Endothelial cell of umbilical vein (primary cell): ENCODE data around the gene LHPP. TPM values are rescaled to one million over a fixed set of nuclear protein-coding genes. Genes with fewer than 3 reads are reported as not detected.

Experiments
- BruUV-seq: library from RNA; stranded (reverse); fragments of 400-500 nt; replicated peaks from 2 replicates; lab custom pipeline; 2021; lab: Mats Ljungman, UMichigan
- CTCF ChIA-PET: fragments of 300-600, 350-600 bp; sonication (Branson Sonifier 250); formaldehyde crosslinking; loops from one replicate; lab custom pipeline; 2021; ENCODE audit warnings: antibody characterized with exemption, inconsistent platforms; lab: Charles Lee
- POLR2A ChIA-PET: fragments of 300-600, 350-600 bp; sonication (Branson Sonifier 250); formaldehyde crosslinking; loops from one replicate; lab custom pipeline; 2021; ENCODE audit warnings: antibody characterized with exemption, inconsistent platforms; lab: Charles Lee
- DNase-seq: peaks from one replicate; pipeline ENCODE4 v3.0.0-alpha.2; 2011; ENCODE audit warnings: low read depth, low spot score
- FAIRE-seq: peaks from 2 replicates; lab custom pipeline; 2011; peaks lifted over from hg19 to GRCh38; lab: Jason Lieb, UNC
- H2AFZ ChIP-seq: 2 replicates; pipeline ENCODE4 v1.6.0; 2012; ENCODE audit warnings: low read depth, low read length, control low read depth, inconsistent platforms
- H3K27ac ChIP-seq: 2 replicates; pipeline ENCODE4 v1.5.1; 2011; ENCODE audit warnings: low read depth, mild to moderate bottlenecking, control low read depth, low read length, moderate library complexity; ENCODE audit not compliant: insufficient read depth
- H3K27me3 ChIP-seq, 2 experiments: 2 replicates each; pipeline versions ENCODE4 v1.6.0 to v1.6.1; 2011; ENCODE audit warnings: low read length in 2 of 2, mixed read lengths in 1 of 2; ENCODE audit not compliant: control insufficient read depth in 2 of 2, insufficient read depth in 2 of 2
- H3K36me3 ChIP-seq, 2 experiments: 2 replicates in 1 of 2; 3 replicates in 1 of 2; pipeline ENCODE4 v1.5.1; 2011; ENCODE audit warnings: low read length in 2 of 2, mild to moderate bottlenecking in 1 of 2, moderate library complexity in 1 of 2; ENCODE audit not compliant: control insufficient read depth in 2 of 2, insufficient read depth in 2 of 2; ENCODE audit errors: extremely low read depth in 1 of 2
- H3K4me1 ChIP-seq: 3 replicates; pipeline ENCODE4 v1.5.1; 2011; ENCODE audit warnings: mild to moderate bottlenecking, low read length; ENCODE audit not compliant: control insufficient read depth, insufficient read depth; ENCODE audit errors: extremely low read depth
- H3K4me2 ChIP-seq: 2 replicates; pipeline ENCODE4 v1.6.1; 2011; ENCODE audit warnings: low read length, control low read depth, mixed read lengths; ENCODE audit not compliant: insufficient read depth
- H3K4me3 ChIP-seq, 3 experiments: fragments of 200-600 bp in 1 of 3; sonication (generic), shearing (Covaris generic) in 1 of 3; replicated peaks in 1 of 3; 2 replicates each; pipeline ENCODE4 v1.5.1; 2011 to 2016; ENCODE audit warnings: control low read depth in 3 of 3, low read length in 3 of 3, mild to moderate bottlenecking in 2 of 3, inconsistent platforms in 1 of 3, low read depth in 1 of 3, moderate library complexity in 1 of 3; ENCODE audit not compliant: insufficient read depth in 1 of 3
- H3K79me2 ChIP-seq: 2 replicates; pipeline ENCODE4 v1.6.0; 2012; ENCODE audit warnings: low read length, inconsistent platforms; ENCODE audit not compliant: control insufficient read depth, insufficient read depth
- H3K9ac ChIP-seq: replicated peaks from 2 replicates; pipeline ENCODE3; 2011; ENCODE audit warnings: low read length, control low read depth; ENCODE audit not compliant: insufficient read depth; ENCODE audit errors: extremely low read depth
- H3K9me1 ChIP-seq: replicated peaks from 3 replicates; pipeline ENCODE4 v1.6.0; 2011; ENCODE audit warnings: mild to moderate bottlenecking, low read length; ENCODE audit not compliant: control insufficient read depth, insufficient read depth; ENCODE audit errors: extremely low read depth
- H3K9me3 ChIP-seq: replicated peaks from 2 replicates; pipeline ENCODE4 v1.5.1; 2012; ENCODE audit warnings: low read length, inconsistent platforms; ENCODE audit not compliant: control insufficient read depth, insufficient read depth
- H4K20me1 ChIP-seq: replicated peaks from 2 replicates; pipeline ENCODE3; 2011; ENCODE audit warnings: mild to moderate bottlenecking, low read length; ENCODE audit not compliant: control insufficient read depth, insufficient read depth; ENCODE audit errors: extremely low read depth
- EZH2 ChIP-seq: IDR thresholded peaks from 2 replicates; pipeline ENCODE4 v1.6.1; 2012; ENCODE audit warnings: borderline replicate concordance, low read depth, mild to moderate bottlenecking, moderate library complexity, low read length, inconsistent platforms; ENCODE audit not compliant: severe bottlenecking
- FOS ChIP-seq: IDR thresholded peaks from 2 replicates; pipeline ENCODE4 v1.6.1; 2011; ENCODE audit warnings: mild to moderate bottlenecking, low read length, moderate library complexity, borderline replicate concordance; ENCODE audit not compliant: insufficient read depth
- GATA2 ChIP-seq: IDR thresholded peaks from 2 replicates; pipeline ENCODE4 v1.7.0; 2011; ENCODE audit warnings: low read depth, mild to moderate bottlenecking, moderate library complexity, mixed read lengths, low read length; ENCODE audit not compliant: insufficient read length, insufficient read depth
- JUN ChIP-seq: IDR thresholded peaks from 2 replicates; pipeline ENCODE4 v1.6.1; 2011; ENCODE audit warnings: borderline replicate concordance, low read depth; ENCODE audit not compliant: insufficient read length, insufficient read depth
- MYC ChIP-seq: IDR thresholded peaks from one replicate; pipeline ENCODE4 v1.6.1; 2011; ENCODE audit warnings: mild to moderate bottlenecking, low read depth, low read length
- POLR2A ChIP-seq: IDR thresholded peaks from 2 replicates; pipeline ENCODE4 v1.6.1; 2012; ENCODE audit warnings: low read depth, mild to moderate bottlenecking, control low read depth, low read length
- POLR2AphosphoS5 ChIP-seq: IDR thresholded peaks from 2 replicates; pipeline ENCODE4 v1.6.1; 2012; ENCODE audit warnings: low read depth, mild to moderate bottlenecking, control low read depth, low read length, moderate library complexity; ENCODE audit not compliant: insufficient read depth
- dilution Hi-C: fragments of 300-500 bp; cut with MboI; formaldehyde crosslinking; loops from one replicate; pipeline ENCODE4 v1.15.0; 2019; ENCODE audit warnings: low sequenced_read_pairs; ENCODE audit not compliant: extremely low pct_ligation_motif_present
- intact Hi-C: fragments of 100-400 bp; cut with micrococcal nuclease; formaldehyde crosslinking; loops from one replicate; pipeline ENCODE4 v1.10.0; 2022
- polyA plus RNA-seq, 4 experiments: library from polyadenylated mRNA; depleted of rRNA in 3 of 4; stranded (reverse) in 3 of 4; unstranded in 1 of 4; fragments of >200 nt; gene quantifications; 2 replicates each; pipeline versions ENCODE4 v1.2.1 to v1.2.3, GENCODE V29; 2011 to 2012; ENCODE audit warnings: missing spikeins in 1 of 4
- total RNA-seq: library from RNA; stranded (reverse); gene quantifications from 2 replicates; pipeline ENCODE4 v1.2.3, GENCODE V29; 2021
- TF ChIP-seq, protein P1 (sequence below): IDR thresholded peaks from 2 replicates; pipeline ENCODE4 v1.6.1; 2011; ENCODE audit not compliant: insufficient read depth, insufficient read length
- TF ChIP-seq, protein P2 (sequence below), 2 donors: IDR thresholded peaks; 1 replicate in 1 of 2; 2 replicates in 1 of 2; pipeline ENCODE4 v1.5.1; 2011; ENCODE audit warnings: low read length in 2 of 2, mild to moderate bottlenecking in 2 of 2, moderate library complexity in 2 of 2, control low read depth in 1 of 2, inconsistent platforms in 1 of 2, low read depth in 1 of 2; ENCODE audit not compliant: insufficient read depth in 1 of 2; ENCODE audit errors: extremely low read depth in 1 of 2

The LHPP gene
- total and polyA plus RNA-seq, 2 donors (not counting 3 experiments of a cell fraction or from before 2014, with no cell fraction given), result 5.8 to 11.2 TPM

DNA sequence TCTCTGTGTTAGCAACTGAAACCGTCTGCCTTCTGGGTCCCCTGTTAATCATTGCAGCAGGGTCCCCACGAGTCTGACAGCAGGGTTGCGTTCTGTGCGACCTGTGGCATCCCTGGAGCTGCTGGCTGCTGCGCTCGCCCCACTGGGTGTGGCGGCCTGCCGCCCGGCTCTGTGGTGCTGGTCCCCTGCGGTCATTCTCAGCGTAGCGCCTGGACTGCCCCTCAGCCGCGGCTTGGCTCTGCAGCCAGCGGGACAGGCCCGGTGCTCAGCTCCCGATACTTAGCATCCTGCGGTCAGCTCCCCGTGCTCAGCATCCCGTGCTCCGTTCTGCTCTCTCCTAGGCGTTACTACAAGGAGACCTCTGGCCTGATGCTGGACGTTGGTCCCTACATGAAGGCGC lies 35.0 kb downstream of the LHPP start:
- BruUV-seq, result no TSS peak
- Histone ChIP-seq H3K79me2 (no peaks in the 10 kb centered on the region), H3K4me3 (no peak overlapping the region), H3K27ac (no peak overlapping the region), H2AFZ (no peak overlapping the region), H3K4me1 (no peaks in the 10 kb centered on the region), H3K9me1 (no peaks in the 10 kb centered on the region), H3K4me2 (no peak overlapping the region), H3K27me3 (no peaks in the 10 kb centered on the region), H3K9ac (no peak overlapping the region), H4K20me1 (no peaks in the 10 kb centered on the region), H3K9me3 (no peaks in the 10 kb centered on the region), H3K36me3 (no peaks in the 10 kb centered on the region)
- TF ChIP-seq POLR2AphosphoS5, result no peak
- no peak for TF ChIP-seq GATA2
- no peak for TF ChIP-seq EZH2
- TF ChIP-seq, protein P1, sequence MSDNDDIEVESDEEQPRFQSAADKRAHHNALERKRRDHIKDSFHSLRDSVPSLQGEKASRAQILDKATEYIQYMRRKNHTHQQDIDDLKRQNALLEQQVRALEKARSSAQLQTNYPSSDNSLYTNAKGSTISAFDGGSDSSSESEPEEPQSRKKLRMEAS, result no peak
- TF ChIP-seq, protein P2, sequence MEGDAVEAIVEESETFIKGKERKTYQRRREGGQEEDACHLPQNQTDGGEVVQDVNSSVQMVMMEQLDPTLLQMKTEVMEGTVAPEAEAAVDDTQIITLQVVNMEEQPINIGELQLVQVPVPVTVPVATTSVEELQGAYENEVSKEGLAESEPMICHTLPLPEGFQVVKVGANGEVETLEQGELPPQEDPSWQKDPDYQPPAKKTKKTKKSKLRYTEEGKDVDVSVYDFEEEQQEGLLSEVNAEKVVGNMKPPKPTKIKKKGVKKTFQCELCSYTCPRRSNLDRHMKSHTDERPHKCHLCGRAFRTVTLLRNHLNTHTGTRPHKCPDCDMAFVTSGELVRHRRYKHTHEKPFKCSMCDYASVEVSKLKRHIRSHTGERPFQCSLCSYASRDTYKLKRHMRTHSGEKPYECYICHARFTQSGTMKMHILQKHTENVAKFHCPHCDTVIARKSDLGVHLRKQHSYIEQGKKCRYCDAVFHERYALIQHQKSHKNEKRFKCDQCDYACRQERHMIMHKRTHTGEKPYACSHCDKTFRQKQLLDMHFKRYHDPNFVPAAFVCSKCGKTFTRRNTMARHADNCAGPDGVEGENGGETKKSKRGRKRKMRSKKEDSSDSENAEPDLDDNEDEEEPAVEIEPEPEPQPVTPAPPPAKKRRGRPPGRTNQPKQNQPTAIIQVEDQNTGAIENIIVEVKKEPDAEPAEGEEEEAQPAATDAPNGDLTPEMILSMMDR (IDR thresholded peaks at IDR 0.05; ENCODE audit: extremely low read depth in 1 of 2, insufficient read depth in 1 of 2, low read depth in 1 of 2, low read length in 2 of 2), result no peak
- no peak for TF ChIP-seq FOS
- TF ChIP-seq POLR2A, result no peak
- TF ChIP-seq MYC, result no peak
- no peak for TF ChIP-seq JUN
- intact Hi-C loops, result no loop called here
- FAIRE-seq, result no peak
- dilution Hi-C loops, result no loop called here
- ChIA-PET POLR2A (no interaction called here), CTCF (no interaction called here)
- no peak for DNase-seq
